ENCODE results near the gene BAX. TPM values are rescaled to one million over a fixed set of nuclear protein-coding genes. Genes with fewer than 3 reads are reported as not detected.

The BAX gene
- total and polyA plus RNA-seq, 2 of the 4 experiments (the other 2 are of a cell fraction) = 23.3 to 169 TPM

DNA sequence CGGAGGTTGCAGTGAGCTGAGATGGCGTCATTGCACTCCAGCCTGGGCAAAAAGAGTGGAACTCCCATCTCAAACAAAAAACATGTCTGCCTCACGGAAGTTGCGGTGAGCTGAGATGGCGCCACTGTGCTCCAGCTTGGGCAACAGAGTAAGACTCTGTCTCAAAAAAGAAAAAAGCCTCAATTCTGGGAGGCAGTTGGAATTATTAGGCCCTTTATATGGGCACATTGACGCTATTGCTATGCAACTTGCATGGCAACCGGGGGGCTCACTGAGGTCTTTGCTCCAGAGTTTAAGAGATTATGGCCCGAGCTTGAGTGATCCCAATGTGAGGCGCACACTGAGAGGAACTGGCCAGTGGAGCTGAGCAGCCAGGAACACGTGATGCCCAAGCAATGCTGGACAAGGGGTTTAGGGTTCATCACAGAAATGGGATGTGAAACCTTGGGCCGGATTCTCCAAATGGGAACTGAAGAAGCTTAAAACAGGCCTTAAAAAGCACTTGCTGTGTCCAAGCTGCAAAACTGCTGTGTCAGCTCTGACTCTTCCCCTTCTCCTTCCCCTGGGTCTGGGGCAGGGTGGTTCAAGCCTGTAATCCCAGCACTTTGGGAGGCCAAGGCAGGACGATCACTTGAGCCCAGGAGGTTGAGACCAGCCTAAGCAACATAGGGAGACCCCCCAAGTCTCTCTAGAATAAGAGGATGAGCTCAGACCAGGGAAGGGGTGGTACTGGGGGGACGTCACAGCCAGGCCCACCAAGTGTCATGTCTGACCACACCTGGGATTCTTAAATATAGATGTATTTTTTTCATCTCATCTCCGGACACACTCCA, 12.9 kb downstream of the BAX start:
- no peak overlapping the region for H2BK15ac ChIP-seq (ENCODE audit: low read depth, low read length)
- in situ Hi-C loops (cut with MboI; ENCODE audit: low sequenced_read_pairs) (loop anchor here (10.0 kb wide), 1 partner anchor 323 kb away; the partner anchor contains the start of gene CA11), dilution Hi-C loops (cut with HindIII; ENCODE audit: low sequenced_read_pairs, unreplicated experiment) (no loop called here), intact Hi-C loops (cut with micrococcal nuclease) (loop anchor here (10.0 kb wide), 1 partner anchor 323 kb away; the partner anchor contains the start of gene CA11)
- no peak overlapping the region; the same call in 1 of the 2 replicates for H3K27ac ChIP-seq (ENCODE audit: insufficient read depth, low read length)
- H2AK5ac ChIP-seq (ENCODE audit: low read depth, low read length) = 0 out of 2 replicates have a peak overlapping the region, but pooled peaks have one; percentile 28
- H3K56ac ChIP-seq (ENCODE audit: extremely low read depth, insufficient read depth, low read length) = no peak overlapping the region
- peaks cover 0 to 45% of the 10 kb centered on the region in 2 experiments; a peak in 3 of 4 replicates for H3K79me1 ChIP-seq (ENCODE audit: low read depth in 1 of 2, low read length in 2 of 2)
- POLR2A ChIA-PET (ENCODE audit: unreplicated experiment) = interaction anchor here (0.6 to 1.0 kb wide), 5 partner anchors 25 to 176 kb away, joined by 3 to 4 read pairs (median 3); partner anchors contain the start of gene PPP1R15A
- peak overlapping the region in 1 of 2 experiments; percentile 22; a peak in 1 of 4 replicates for H4K8ac ChIP-seq (ENCODE audit: low read depth in 2 of 2, low read length in 2 of 2)
- no peak overlapping the region for H3K4ac ChIP-seq (ENCODE audit: low read depth, low read length)
- BruUV-seq (replicated peaks) = no TSS peak
- H3K14ac ChIP-seq (replicated peaks; ENCODE audit: low read depth, low read length) = no peak overlapping the region
- TF ChIP-seq SMC3 (IDR thresholded peaks at IDR 0.05; ENCODE audit: low read depth, low read length) = no peak
- TF ChIP-seq, protein P1, sequence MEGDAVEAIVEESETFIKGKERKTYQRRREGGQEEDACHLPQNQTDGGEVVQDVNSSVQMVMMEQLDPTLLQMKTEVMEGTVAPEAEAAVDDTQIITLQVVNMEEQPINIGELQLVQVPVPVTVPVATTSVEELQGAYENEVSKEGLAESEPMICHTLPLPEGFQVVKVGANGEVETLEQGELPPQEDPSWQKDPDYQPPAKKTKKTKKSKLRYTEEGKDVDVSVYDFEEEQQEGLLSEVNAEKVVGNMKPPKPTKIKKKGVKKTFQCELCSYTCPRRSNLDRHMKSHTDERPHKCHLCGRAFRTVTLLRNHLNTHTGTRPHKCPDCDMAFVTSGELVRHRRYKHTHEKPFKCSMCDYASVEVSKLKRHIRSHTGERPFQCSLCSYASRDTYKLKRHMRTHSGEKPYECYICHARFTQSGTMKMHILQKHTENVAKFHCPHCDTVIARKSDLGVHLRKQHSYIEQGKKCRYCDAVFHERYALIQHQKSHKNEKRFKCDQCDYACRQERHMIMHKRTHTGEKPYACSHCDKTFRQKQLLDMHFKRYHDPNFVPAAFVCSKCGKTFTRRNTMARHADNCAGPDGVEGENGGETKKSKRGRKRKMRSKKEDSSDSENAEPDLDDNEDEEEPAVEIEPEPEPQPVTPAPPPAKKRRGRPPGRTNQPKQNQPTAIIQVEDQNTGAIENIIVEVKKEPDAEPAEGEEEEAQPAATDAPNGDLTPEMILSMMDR (conservative IDR thresholded peaks at IDR 0.05; ENCODE audit: low read depth, low read length) = no peak
- peak; percentile 94 for TF ChIP-seq MAFK (IDR thresholded peaks at IDR 0.05; ENCODE audit: low read depth, low read length)
- peak; percentile 43; the same call in 1 of the 2 replicates for TF ChIP-seq NFE2L2 (IDR thresholded peaks at IDR 0.05; ENCODE audit: low read depth, low read length)
- no peak overlapping the region for H2BK120ac ChIP-seq (ENCODE audit: low read depth, low read length)
- DNase-seq (peak; percentile 67), ATAC-seq (ENCODE audit: low read depth) (peak; percentile 0)
- H3K36me3 ChIP-seq (ENCODE audit: control insufficient read depth, insufficient read depth, low read length) = peaks cover 32% of the 10 kb centered on the region
- peaks cover 45% of the 10 kb centered on the region for H4K20me1 ChIP-seq (ENCODE audit: insufficient read depth, low read length)
- no peak overlapping the region for H2BK5ac ChIP-seq (ENCODE audit: low read depth, low read length, poor library complexity, severe bottlenecking)
- no peak overlapping the region for H4K91ac ChIP-seq (ENCODE audit: insufficient read depth, low read depth, low read length)
- H4K5ac ChIP-seq (ENCODE audit: low read depth, low read length) = no peak overlapping the region
- no peak overlapping the region for H2AFZ ChIP-seq (replicated peaks; ENCODE audit: low read length, poor library complexity)
- 93% methylated on average over 3 of the region's 14 CpGs; no CpG with 5 or more reads in 1 of the 2 experiments for WGBS, 2 experiments (ENCODE audit: extremely low coverage in 2 of 2, insufficient read length in 1 of 2)
- H2BK20ac ChIP-seq (ENCODE audit: low read depth, low read length) = no peak overlapping the region
- peaks cover 11% of the 10 kb centered on the region for H3K9me1 ChIP-seq (ENCODE audit: insufficient read depth, low read length)
- CTCF ChIA-PET = interaction anchor here (0.6 to 1.3 kb wide), 2 partner anchors 26 to 112 kb away, joined by 3 read pairs; partner anchors contain the start of genes GYS1 and RUVBL2
- H3K23ac ChIP-seq (ENCODE audit: low read depth, low read length) = no peak overlapping the region; the same call in 1 of the 2 replicates
- H3K9ac ChIP-seq (ENCODE audit: low read depth, low read length) = no peak overlapping the region
- H3K18ac ChIP-seq (ENCODE audit: low read depth, low read length) = no peak overlapping the region
- peak overlapping the region; percentile 91; the same call in 1 of the 2 replicates for H3K4me2 ChIP-seq (ENCODE audit: low read depth, low read length)
- H3K4me1 ChIP-seq (ENCODE audit: control insufficient read depth, insufficient read depth, low read length) = peaks cover 16% of the 10 kb centered on the region
- no peaks in the 10 kb centered on the region for H3K27me3 ChIP-seq (ENCODE audit: control insufficient read depth, insufficient read depth, low read length)
- peak overlapping the region; percentile 47 for H2AK9ac ChIP-seq (replicated peaks; ENCODE audit: low read depth, low read length, poor library complexity)
- H3K9me3 ChIP-seq (ENCODE audit: control insufficient read depth, insufficient read depth, low read length) = no peaks in the 10 kb centered on the region
- H3K4me3 ChIP-seq (ENCODE audit: insufficient read depth, low read depth, low read length) = peak overlapping the region; percentile 78; the same call in 1 of the 2 replicates

All from IMR-90 (cell line).